Endothelial cell of umbilical vein (primary cell): ENCODE measurements around the gene ULK4. TPM values are rescaled to one million over a fixed set of nuclear protein-coding genes. Genes with fewer than 3 reads are reported as not detected.

ENCODE experiments used
- BruUV-seq: library from RNA; stranded (reverse); fragments of 400-500 nt; replicated peaks from 2 replicates; lab custom pipeline; 2021; lab: Mats Ljungman, UMichigan
- CTCF ChIA-PET: fragments of 300-600, 350-600 bp; sonication (Branson Sonifier 250); formaldehyde crosslinking; loops from one replicate; lab custom pipeline; 2021; ENCODE audit warnings: antibody characterized with exemption, inconsistent platforms; lab: Charles Lee
- POLR2A ChIA-PET: fragments of 300-600, 350-600 bp; sonication (Branson Sonifier 250); formaldehyde crosslinking; loops from one replicate; lab custom pipeline; 2021; ENCODE audit warnings: antibody characterized with exemption, inconsistent platforms; lab: Charles Lee
- DNase-seq: peaks from one replicate; pipeline ENCODE4 v3.0.0-alpha.2; 2011; ENCODE audit warnings: low read depth, low spot score
- FAIRE-seq: peaks from 2 replicates; lab custom pipeline; 2011; peaks lifted over from hg19 to GRCh38; lab: Jason Lieb, UNC
- H2AFZ ChIP-seq: 2 replicates; pipeline ENCODE4 v1.6.0; 2012; ENCODE audit warnings: low read depth, low read length, control low read depth, inconsistent platforms
- H3K27ac ChIP-seq: 2 replicates; pipeline ENCODE4 v1.5.1; 2011; ENCODE audit warnings: low read depth, mild to moderate bottlenecking, control low read depth, low read length, moderate library complexity; ENCODE audit not compliant: insufficient read depth
- H3K27me3 ChIP-seq, 2 experiments: 2 replicates each; pipeline versions ENCODE4 v1.6.0 to v1.6.1; 2011; ENCODE audit warnings: low read length in 2 of 2, mixed read lengths in 1 of 2; ENCODE audit not compliant: control insufficient read depth in 2 of 2, insufficient read depth in 2 of 2
- H3K36me3 ChIP-seq, 2 experiments: 2 replicates in 1 of 2; 3 replicates in 1 of 2; pipeline ENCODE4 v1.5.1; 2011; ENCODE audit warnings: low read length in 2 of 2, mild to moderate bottlenecking in 1 of 2, moderate library complexity in 1 of 2; ENCODE audit not compliant: control insufficient read depth in 2 of 2, insufficient read depth in 2 of 2; ENCODE audit errors: extremely low read depth in 1 of 2
- H3K4me1 ChIP-seq: 3 replicates; pipeline ENCODE4 v1.5.1; 2011; ENCODE audit warnings: mild to moderate bottlenecking, low read length; ENCODE audit not compliant: control insufficient read depth, insufficient read depth; ENCODE audit errors: extremely low read depth
- H3K4me2 ChIP-seq: 2 replicates; pipeline ENCODE4 v1.6.1; 2011; ENCODE audit warnings: low read length, control low read depth, mixed read lengths; ENCODE audit not compliant: insufficient read depth
- H3K4me3 ChIP-seq, 3 experiments: fragments of 200-600 bp in 1 of 3; sonication (generic), shearing (Covaris generic) in 1 of 3; replicated peaks in 1 of 3; 2 replicates each; pipeline ENCODE4 v1.5.1; 2011 to 2016; ENCODE audit warnings: control low read depth in 3 of 3, low read length in 3 of 3, mild to moderate bottlenecking in 2 of 3, inconsistent platforms in 1 of 3, low read depth in 1 of 3, moderate library complexity in 1 of 3; ENCODE audit not compliant: insufficient read depth in 1 of 3
- H3K79me2 ChIP-seq: 2 replicates; pipeline ENCODE4 v1.6.0; 2012; ENCODE audit warnings: low read length, inconsistent platforms; ENCODE audit not compliant: control insufficient read depth, insufficient read depth
- H3K9ac ChIP-seq: replicated peaks from 2 replicates; pipeline ENCODE3; 2011; ENCODE audit warnings: low read length, control low read depth; ENCODE audit not compliant: insufficient read depth; ENCODE audit errors: extremely low read depth
- H3K9me1 ChIP-seq: replicated peaks from 3 replicates; pipeline ENCODE4 v1.6.0; 2011; ENCODE audit warnings: mild to moderate bottlenecking, low read length; ENCODE audit not compliant: control insufficient read depth, insufficient read depth; ENCODE audit errors: extremely low read depth
- H3K9me3 ChIP-seq: replicated peaks from 2 replicates; pipeline ENCODE4 v1.5.1; 2012; ENCODE audit warnings: low read length, inconsistent platforms; ENCODE audit not compliant: control insufficient read depth, insufficient read depth
- H4K20me1 ChIP-seq: replicated peaks from 2 replicates; pipeline ENCODE3; 2011; ENCODE audit warnings: mild to moderate bottlenecking, low read length; ENCODE audit not compliant: control insufficient read depth, insufficient read depth; ENCODE audit errors: extremely low read depth
- CTCF ChIP-seq, 2 donors: IDR thresholded peaks; 1 replicate in 1 of 2; 2 replicates in 1 of 2; pipeline ENCODE4 v1.5.1; 2011; ENCODE audit warnings: low read length in 2 of 2, mild to moderate bottlenecking in 2 of 2, moderate library complexity in 2 of 2, control low read depth in 1 of 2, inconsistent platforms in 1 of 2, low read depth in 1 of 2; ENCODE audit not compliant: insufficient read depth in 1 of 2; ENCODE audit errors: extremely low read depth in 1 of 2
- EZH2 ChIP-seq: IDR thresholded peaks from 2 replicates; pipeline ENCODE4 v1.6.1; 2012; ENCODE audit warnings: borderline replicate concordance, low read depth, mild to moderate bottlenecking, moderate library complexity, low read length, inconsistent platforms; ENCODE audit not compliant: severe bottlenecking
- FOS ChIP-seq: IDR thresholded peaks from 2 replicates; pipeline ENCODE4 v1.6.1; 2011; ENCODE audit warnings: mild to moderate bottlenecking, low read length, moderate library complexity, borderline replicate concordance; ENCODE audit not compliant: insufficient read depth
- GATA2 ChIP-seq: IDR thresholded peaks from 2 replicates; pipeline ENCODE4 v1.7.0; 2011; ENCODE audit warnings: low read depth, mild to moderate bottlenecking, moderate library complexity, mixed read lengths, low read length; ENCODE audit not compliant: insufficient read length, insufficient read depth
- JUN ChIP-seq: IDR thresholded peaks from 2 replicates; pipeline ENCODE4 v1.6.1; 2011; ENCODE audit warnings: borderline replicate concordance, low read depth; ENCODE audit not compliant: insufficient read length, insufficient read depth
- MAX ChIP-seq: IDR thresholded peaks from 2 replicates; pipeline ENCODE4 v1.6.1; 2011; ENCODE audit not compliant: insufficient read depth, insufficient read length
- MYC ChIP-seq: IDR thresholded peaks from one replicate; pipeline ENCODE4 v1.6.1; 2011; ENCODE audit warnings: mild to moderate bottlenecking, low read depth, low read length
- POLR2A ChIP-seq: IDR thresholded peaks from 2 replicates; pipeline ENCODE4 v1.6.1; 2012; ENCODE audit warnings: low read depth, mild to moderate bottlenecking, control low read depth, low read length
- POLR2AphosphoS5 ChIP-seq: IDR thresholded peaks from 2 replicates; pipeline ENCODE4 v1.6.1; 2012; ENCODE audit warnings: low read depth, mild to moderate bottlenecking, control low read depth, low read length, moderate library complexity; ENCODE audit not compliant: insufficient read depth
- dilution Hi-C: fragments of 300-500 bp; cut with MboI; formaldehyde crosslinking; loops from one replicate; pipeline ENCODE4 v1.15.0; 2019; ENCODE audit warnings: low sequenced_read_pairs; ENCODE audit not compliant: extremely low pct_ligation_motif_present
- intact Hi-C: fragments of 100-400 bp; cut with micrococcal nuclease; formaldehyde crosslinking; loops from one replicate; pipeline ENCODE4 v1.10.0; 2022
- polyA plus RNA-seq, 4 experiments: library from polyadenylated mRNA; depleted of rRNA in 3 of 4; stranded (reverse) in 3 of 4; unstranded in 1 of 4; fragments of >200 nt; gene quantifications; 2 replicates each; pipeline versions ENCODE4 v1.2.1 to v1.2.3, GENCODE V29; 2011 to 2012; ENCODE audit warnings: missing spikeins in 1 of 4
- total RNA-seq: library from RNA; stranded (reverse); gene quantifications from 2 replicates; pipeline ENCODE4 v1.2.3, GENCODE V29; 2021

ULK4 gene
- total and polyA plus RNA-seq, 2 donors (not counting 3 experiments of a cell fraction or from before 2014, with no cell fraction given): 3.3 to 16.0 TPM

GRCh38 chr3:41668379-41668778 lies 293.5 kb downstream of the ULK4 start:
- no peak overlapping the region for H3K4me3 ChIP-seq
- no peak overlapping the region for H3K9ac ChIP-seq
- H3K27ac ChIP-seq: no peak overlapping the region
- DNase-seq: no peak
- no peaks in the 10 kb centered on the region for H3K9me1 ChIP-seq
- intact Hi-C loops (no loop called here), dilution Hi-C loops (no loop called here)
- no peak for FAIRE-seq
- no peaks in the 10 kb centered on the region for H3K79me2 ChIP-seq
- peaks cover 2% of the 10 kb centered on the region for H3K4me1 ChIP-seq
- TF ChIP-seq JUN (no peak), EZH2 (no peak), MAX (no peak), CTCF (IDR thresholded peaks at IDR 0.05; ENCODE audit: extremely low read depth in 1 of 2, insufficient read depth in 1 of 2, low read depth in 1 of 2, low read length in 2 of 2) (no peak), FOS (no peak), POLR2A (no peak), POLR2AphosphoS5 (no peak), GATA2 (no peak), MYC (no peak)
- H3K4me2 ChIP-seq: no peak overlapping the region
- H3K27me3 ChIP-seq: no peaks in the 10 kb centered on the region
- POLR2A ChIA-PET: no interaction called here
- no peaks in the 10 kb centered on the region for H4K20me1 ChIP-seq
- H3K9me3 ChIP-seq: no peaks in the 10 kb centered on the region
- no peak overlapping the region for H2AFZ ChIP-seq
- CTCF ChIA-PET: no interaction called here
- H3K36me3 ChIP-seq: no peaks in the 10 kb centered on the region
- no TSS peak for BruUV-seq
